ENCODE results near the gene ULK1. TPM values are rescaled to one million over a fixed set of nuclear protein-coding genes. Genes with fewer than 3 reads are reported as not detected.

Gene ULK1
- total RNA-seq, 1 experiment from 2014 or later, result 34.2 TPM

DNA sequence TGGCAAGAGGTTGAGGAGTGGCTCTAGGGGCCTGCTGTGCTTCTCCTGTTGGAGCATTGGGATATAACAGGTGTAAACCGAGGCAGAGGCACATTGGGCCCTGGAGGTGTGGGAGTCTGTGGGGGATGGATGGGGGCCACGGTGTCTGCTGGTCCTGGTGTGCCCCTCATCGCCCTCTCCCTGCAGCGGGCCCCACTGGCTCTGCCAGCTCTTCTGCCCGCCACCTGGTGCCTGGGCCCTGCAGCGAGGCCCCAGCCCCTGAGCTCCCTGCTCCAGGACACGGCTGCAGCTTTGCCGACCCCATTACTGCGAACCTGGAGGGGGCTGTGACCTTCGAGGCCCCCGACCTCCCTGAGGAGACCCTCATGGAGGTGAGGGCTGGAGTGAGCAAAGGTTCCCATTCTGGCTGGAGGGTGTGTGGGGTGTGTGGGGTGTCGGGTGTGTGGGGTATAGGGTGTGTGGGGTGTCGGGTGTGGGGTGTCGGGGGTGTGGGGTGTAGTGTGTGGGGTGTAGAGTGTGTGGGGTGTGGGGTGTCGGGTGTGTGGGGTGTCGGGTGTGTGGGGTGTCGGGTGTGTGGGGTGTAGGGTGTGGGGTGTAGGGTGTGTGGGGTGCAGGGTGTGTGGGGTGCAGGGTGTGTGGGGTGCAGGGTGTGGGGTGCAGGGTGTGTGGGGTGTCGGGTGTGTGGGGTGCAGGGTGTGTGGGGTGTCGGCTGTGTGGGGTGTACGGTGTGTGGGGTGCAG, 24.1 kb downstream of the ULK1 start (continued):
- TF ChIP-seq, protein P1, sequence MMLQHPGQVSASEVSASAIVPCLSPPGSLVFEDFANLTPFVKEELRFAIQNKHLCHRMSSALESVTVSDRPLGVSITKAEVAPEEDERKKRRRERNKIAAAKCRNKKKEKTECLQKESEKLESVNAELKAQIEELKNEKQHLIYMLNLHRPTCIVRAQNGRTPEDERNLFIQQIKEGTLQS (IDR thresholded peaks at IDR 0.05), result no peak
- TF ChIP-seq YY1 (IDR thresholded peaks at IDR 0.05; ENCODE audit: extremely low read depth, insufficient replicate concordance, low read depth, low read length), result no peak
- TF ChIP-seq, protein P2, sequence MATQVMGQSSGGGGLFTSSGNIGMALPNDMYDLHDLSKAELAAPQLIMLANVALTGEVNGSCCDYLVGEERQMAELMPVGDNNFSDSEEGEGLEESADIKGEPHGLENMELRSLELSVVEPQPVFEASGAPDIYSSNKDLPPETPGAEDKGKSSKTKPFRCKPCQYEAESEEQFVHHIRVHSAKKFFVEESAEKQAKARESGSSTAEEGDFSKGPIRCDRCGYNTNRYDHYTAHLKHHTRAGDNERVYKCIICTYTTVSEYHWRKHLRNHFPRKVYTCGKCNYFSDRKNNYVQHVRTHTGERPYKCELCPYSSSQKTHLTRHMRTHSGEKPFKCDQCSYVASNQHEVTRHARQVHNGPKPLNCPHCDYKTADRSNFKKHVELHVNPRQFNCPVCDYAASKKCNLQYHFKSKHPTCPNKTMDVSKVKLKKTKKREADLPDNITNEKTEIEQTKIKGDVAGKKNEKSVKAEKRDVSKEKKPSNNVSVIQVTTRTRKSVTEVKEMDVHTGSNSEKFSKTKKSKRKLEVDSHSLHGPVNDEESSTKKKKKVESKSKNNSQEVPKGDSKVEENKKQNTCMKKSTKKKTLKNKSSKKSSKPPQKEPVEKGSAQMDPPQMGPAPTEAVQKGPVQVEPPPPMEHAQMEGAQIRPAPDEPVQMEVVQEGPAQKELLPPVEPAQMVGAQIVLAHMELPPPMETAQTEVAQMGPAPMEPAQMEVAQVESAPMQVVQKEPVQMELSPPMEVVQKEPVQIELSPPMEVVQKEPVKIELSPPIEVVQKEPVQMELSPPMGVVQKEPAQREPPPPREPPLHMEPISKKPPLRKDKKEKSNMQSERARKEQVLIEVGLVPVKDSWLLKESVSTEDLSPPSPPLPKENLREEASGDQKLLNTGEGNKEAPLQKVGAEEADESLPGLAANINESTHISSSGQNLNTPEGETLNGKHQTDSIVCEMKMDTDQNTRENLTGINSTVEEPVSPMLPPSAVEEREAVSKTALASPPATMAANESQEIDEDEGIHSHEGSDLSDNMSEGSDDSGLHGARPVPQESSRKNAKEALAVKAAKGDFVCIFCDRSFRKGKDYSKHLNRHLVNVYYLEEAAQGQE (IDR thresholded peaks at IDR 0.05; ENCODE audit: low read depth), result no peak
- no peak for TF ChIP-seq ZNF274 (IDR thresholded peaks at IDR 0.05; ENCODE audit: low read depth, low read length)
- TF ChIP-seq CEBPB (IDR thresholded peaks at IDR 0.05; ENCODE audit: low read depth), result no peak

- H3K9me3 ChIP-seq (ENCODE audit: control insufficient read depth in 1 of 2, insufficient read depth in 1 of 2, low read depth in 1 of 2, low read length in 2 of 2), result no peaks in the 10 kb centered on the region
- no peak overlapping the region for H3K27ac ChIP-seq (ENCODE audit: low read depth, low read length)
- no peak overlapping the region for H3K4me3 ChIP-seq (replicated peaks in 1 of 2; ENCODE audit: low read depth in 1 of 2, low read length in 2 of 2)
- CTCF ChIA-PET, result no interaction called here
- RAD21 ChIA-PET (ENCODE audit: low non-redundant PET in 1 of 2, low total read pairs in 2 of 2, uncharacterized antibody in 2 of 2, unreplicated experiment in 2 of 2), result no interaction called here
- DNase-seq (ENCODE audit: low read depth, low spot score) (no peak), ATAC-seq (no peak)
- H3K36me3 ChIP-seq (ENCODE audit: control insufficient read depth in 1 of 2, insufficient read depth in 2 of 2, low read length in 2 of 2), result peaks cover 0 to 10% of the 10 kb centered on the region in 2 experiments; a peak in 2 of 4 replicates
- TF ChIP-seq YY1 (IDR thresholded peaks at IDR 0.05; ENCODE audit: extremely low read depth, insufficient replicate concordance, low read depth, low read length) (no peak), EZH2phosphoT487 (IDR thresholded peaks at IDR 0.05; ENCODE audit: borderline replicate concordance) (no peak), TCF7L2 (IDR thresholded peaks at IDR 0.05; ENCODE audit: borderline replicate concordance, extremely low read depth, insufficient read depth, insufficient read length) (no peak), ZFX (IDR thresholded peaks at IDR 0.05) (no peak), SP1 (IDR thresholded peaks at IDR 0.05; ENCODE audit: low read depth) (no peak), ELF1 (IDR thresholded peaks at IDR 0.05; ENCODE audit: borderline replicate concordance, low read depth) (no peak), EGR1 (IDR thresholded peaks at IDR 0.05; ENCODE audit: low read depth) (no peak), JUND (IDR thresholded peaks at IDR 0.05) (no peak), ZNF274 (IDR thresholded peaks at IDR 0.05; ENCODE audit: low read depth, low read length) (no peak), MAX (IDR thresholded peaks at IDR 0.05) (no peak), CEBPB (IDR thresholded peaks at IDR 0.05; ENCODE audit: low read depth) (no peak), POLR2A (IDR thresholded peaks at IDR 0.05; ENCODE audit: borderline replicate concordance, extremely low read depth, insufficient read depth, insufficient read length) (no peak), SRF (IDR thresholded peaks at IDR 0.05; ENCODE audit: low read depth) (no peak)
- TF ChIP-seq, protein P3, sequence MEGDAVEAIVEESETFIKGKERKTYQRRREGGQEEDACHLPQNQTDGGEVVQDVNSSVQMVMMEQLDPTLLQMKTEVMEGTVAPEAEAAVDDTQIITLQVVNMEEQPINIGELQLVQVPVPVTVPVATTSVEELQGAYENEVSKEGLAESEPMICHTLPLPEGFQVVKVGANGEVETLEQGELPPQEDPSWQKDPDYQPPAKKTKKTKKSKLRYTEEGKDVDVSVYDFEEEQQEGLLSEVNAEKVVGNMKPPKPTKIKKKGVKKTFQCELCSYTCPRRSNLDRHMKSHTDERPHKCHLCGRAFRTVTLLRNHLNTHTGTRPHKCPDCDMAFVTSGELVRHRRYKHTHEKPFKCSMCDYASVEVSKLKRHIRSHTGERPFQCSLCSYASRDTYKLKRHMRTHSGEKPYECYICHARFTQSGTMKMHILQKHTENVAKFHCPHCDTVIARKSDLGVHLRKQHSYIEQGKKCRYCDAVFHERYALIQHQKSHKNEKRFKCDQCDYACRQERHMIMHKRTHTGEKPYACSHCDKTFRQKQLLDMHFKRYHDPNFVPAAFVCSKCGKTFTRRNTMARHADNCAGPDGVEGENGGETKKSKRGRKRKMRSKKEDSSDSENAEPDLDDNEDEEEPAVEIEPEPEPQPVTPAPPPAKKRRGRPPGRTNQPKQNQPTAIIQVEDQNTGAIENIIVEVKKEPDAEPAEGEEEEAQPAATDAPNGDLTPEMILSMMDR (IDR thresholded peaks at IDR 0.05 in 2 of 3, conservative IDR thresholded peaks at IDR 0.05 in 1 of 3; ENCODE audit: borderline replicate concordance in 1 of 3, insufficient read depth in 1 of 3, low read depth in 2 of 3, low read length in 2 of 3), result no peak
- intact Hi-C loops (cut with micrococcal nuclease), result no loop called here
- H4K20me1 ChIP-seq (ENCODE audit: insufficient read depth), result no peaks in the 10 kb centered on the region
- no peak overlapping the region for H3K9ac ChIP-seq (ENCODE audit: low read length)
- BruUV-seq (replicated peaks), result no TSS peak
- POLR2A ChIA-PET, result no interaction called here
- no peaks in the 10 kb centered on the region for H3K9me2 ChIP-seq (ENCODE audit: insufficient read depth)
- no peaks in the 10 kb centered on the region for H3K27me3 ChIP-seq (ENCODE audit: insufficient read depth, low read length)
- H2AFZ ChIP-seq (ENCODE audit: low read depth, low read length, poor library complexity, severe bottlenecking), result no peak overlapping the region
- no peaks in the 10 kb centered on the region for H3K79me2 ChIP-seq (ENCODE audit: insufficient read depth, low read length)
- H3K4me1 ChIP-seq (ENCODE audit: control insufficient read depth in 1 of 2, insufficient read depth in 2 of 2, low read length in 2 of 2), result no peaks in the 10 kb centered on the region
- no peak overlapping the region for H3K4me2 ChIP-seq (ENCODE audit: low read length)
These were observed 24.6 kb downstream of the ULK1 start for GRCh38 chr12:131919051-131919347.

Measured in HCT116 (cell line).